SK-N-SH (cell line): ENCODE results near the gene BZW2.

Experiments
- CTCF ChIP-seq: fragments of 200-600 bp; sonication (generic); IDR thresholded peaks from 2 replicates; pipeline ENCODE4 v1.6.1; 2017; ENCODE audit warnings: antibody characterized with exemption, mild to moderate bottlenecking, moderate library complexity
- FOXJ3 ChIP-seq: sonication (generic); formaldehyde crosslinking; IDR thresholded peaks from 2 replicates; pipeline ENCODE4 v1.5.1; 2020; ENCODE audit warnings: mild to moderate bottlenecking, missing genetic modification reagents
- GABPA ChIP-seq: IDR thresholded peaks from 2 replicates; pipeline ENCODE4 v1.4.0; 2012; ENCODE audit warnings: low read depth, mild to moderate bottlenecking
- GATA2 ChIP-seq: sonication (generic); formaldehyde crosslinking; IDR thresholded peaks from 2 replicates; pipeline ENCODE4 v1.5.0; 2020; ENCODE audit warnings: mild to moderate bottlenecking, missing genetic modification reagents
- IRF3 ChIP-seq: fragments of 150-350 bp; IDR thresholded peaks from 2 replicates; pipeline ENCODE4 v1.6.1; 2016; ENCODE audit warnings: mild to moderate bottlenecking, low read depth, low read length
- MAX ChIP-seq: IDR thresholded peaks from 2 replicates; pipeline ENCODE4 v1.4.0; 2012; ENCODE audit warnings: low read depth
- NFIC ChIP-seq: IDR thresholded peaks from 2 replicates; pipeline ENCODE4 v1.4.0; 2012; ENCODE audit warnings: borderline replicate concordance
- POLR2AphosphoS5 ChIP-seq: IDR thresholded peaks from 2 replicates; pipeline ENCODE4 v1.6.1; 2012; ENCODE audit warnings: low read depth, low read length
- REST ChIP-seq: IDR thresholded peaks from 2 replicates; pipeline ENCODE4 v1.6.1; 2012; ENCODE audit warnings: mild to moderate bottlenecking, low read depth, low read length, moderate library complexity
- RFX5 ChIP-seq: IDR thresholded peaks from 2 replicates; pipeline ENCODE4 v1.6.1; 2012; ENCODE audit warnings: mild to moderate bottlenecking, improper control_type of control experiment, low read length
- TAF1 ChIP-seq: IDR thresholded peaks from 2 replicates; pipeline ENCODE4 v1.6.1; 2012; ENCODE audit warnings: low read depth, mild to moderate bottlenecking, low read length, moderate library complexity, borderline replicate concordance
- TEAD4 ChIP-seq: IDR thresholded peaks from 2 replicates; pipeline ENCODE4 v1.4.0; 2012; ENCODE audit warnings: mild to moderate bottlenecking, borderline replicate concordance; ENCODE audit not compliant: insufficient read depth
- USF1 ChIP-seq: IDR thresholded peaks from 2 replicates; pipeline ENCODE4 v1.4.0; 2012; ENCODE audit warnings: low read depth, borderline replicate concordance
- USF2 ChIP-seq: fragments of 150-350 bp; IDR thresholded peaks from 2 replicates; pipeline ENCODE4 v1.6.1; 2017; ENCODE audit warnings: antibody characterized with exemption, low read length, low read depth, borderline replicate concordance

- TF ChIP-seq CTCF (no peak), REST (no peak), USF1 (no peak), GATA2 (CRISPR knock-in tag) (no peak), POLR2AphosphoS5 (no peak), TAF1 (no peak), TEAD4 (no peak), IRF3 (no peak), MAX (no peak), GABPA (no peak), NFIC (no peak), RFX5 (no peak), USF2 (no peak), FOXJ3 (CRISPR knock-in tag) (no peak)
Observed at GRCh38 chr7:16668978-16669377, 23.0 kb downstream of the BZW2 start.
